Measurements from ENCODE around the gene SLC44A1. TPM values are rescaled to one million over a fixed set of nuclear protein-coding genes. Genes with fewer than 3 reads are reported as not detected.

SLC44A1 gene
- total and polyA plus RNA-seq, 2 of the 13 experiments (the other 11 are each of a cell fraction or from before 2014, with no cell fraction given), result 21.4 to 40.8 TPM

GRCh38 chr9:105418588-105419500 lies 174.4 kb downstream of the SLC44A1 start (continued):
- TF ChIP-seq ZNF607 (CRISPR knock-in tag; IDR thresholded peaks at IDR 0.05; ENCODE audit: borderline replicate concordance) (no peak), TP53 (CRISPR knock-in tag; conservative IDR thresholded peaks at IDR 0.05) (no peak), ZNF260 (CRISPR knock-in tag; IDR thresholded peaks at IDR 0.05; ENCODE audit: borderline replicate concordance, low read depth) (no peak), ZNF570 (CRISPR knock-in tag; IDR thresholded peaks at IDR 0.05; ENCODE audit: borderline replicate concordance) (no peak), ZNF460 (CRISPR knock-in tag; IDR thresholded peaks at IDR 0.05; ENCODE audit: borderline replicate concordance) (no peak; the same call in 1 of the 2 replicates), GPN1 (CRISPR knock-in tag; IDR thresholded peaks at IDR 0.05; ENCODE audit: borderline replicate concordance) (no peak), ZNF143 (CRISPR knock-in tag; IDR thresholded peaks at IDR 0.05) (no peak), REPIN1 (CRISPR knock-in tag; IDR thresholded peaks at IDR 0.05; ENCODE audit: borderline replicate concordance, low read depth) (peak; percentile 82; the same call in 1 of the 2 replicates), EP300 (IDR thresholded peaks at IDR 0.05; ENCODE audit: low read depth in 2 of 2, low read length in 2 of 2) (peak in 1 of 2 experiments; percentile 94; a peak in 2 of 4 replicates), EP300 (CRISPR knock-in tag; IDR thresholded peaks at IDR 0.05; ENCODE audit: borderline replicate concordance) (peak; percentile 83; the same call in 1 of the 2 replicates), FOXK1 (CRISPR knock-in tag; IDR thresholded peaks at IDR 0.05; ENCODE audit: borderline replicate concordance, low read depth) (peak; percentile 66; the same call in 1 of the 2 replicates), HDAC6 (IDR thresholded peaks at IDR 0.05; ENCODE audit: low read depth, low read length) (no peak), CREB1 (IDR thresholded peaks at IDR 0.05) (no peak), CREB1 (CRISPR knock-in tag; IDR thresholded peaks at IDR 0.05) (peak; percentile 49), HMG20A (CRISPR knock-in tag; IDR thresholded peaks at IDR 0.05; ENCODE audit: borderline replicate concordance) (peak; percentile 83), ZNF572 (CRISPR knock-in tag; IDR thresholded peaks at IDR 0.05) (no peak), ZFY (CRISPR knock-in tag; IDR thresholded peaks at IDR 0.05) (peak; percentile 50; the same call in 1 of the 2 replicates), SIN3B (IDR thresholded peaks at IDR 0.05; ENCODE audit: low read length) (no peak), ZBTB3 (CRISPR knock-in tag; IDR thresholded peaks at IDR 0.05; ENCODE audit: borderline replicate concordance, low read depth) (0 out of 2 replicates have a peak, but pooled peaks have one; percentile 42), ZNF414 (CRISPR knock-in tag; IDR thresholded peaks at IDR 0.05) (no peak; the same call in 1 of the 2 replicates), FLYWCH1 (CRISPR knock-in tag; IDR thresholded peaks at IDR 0.05) (no peak), ZNF12 (CRISPR knock-in tag; IDR thresholded peaks at IDR 0.05) (no peak), RXRB (CRISPR knock-in tag; IDR thresholded peaks at IDR 0.05; ENCODE audit: borderline replicate concordance) (peak; percentile 82)
- TF ChIP-seq, protein P1, sequence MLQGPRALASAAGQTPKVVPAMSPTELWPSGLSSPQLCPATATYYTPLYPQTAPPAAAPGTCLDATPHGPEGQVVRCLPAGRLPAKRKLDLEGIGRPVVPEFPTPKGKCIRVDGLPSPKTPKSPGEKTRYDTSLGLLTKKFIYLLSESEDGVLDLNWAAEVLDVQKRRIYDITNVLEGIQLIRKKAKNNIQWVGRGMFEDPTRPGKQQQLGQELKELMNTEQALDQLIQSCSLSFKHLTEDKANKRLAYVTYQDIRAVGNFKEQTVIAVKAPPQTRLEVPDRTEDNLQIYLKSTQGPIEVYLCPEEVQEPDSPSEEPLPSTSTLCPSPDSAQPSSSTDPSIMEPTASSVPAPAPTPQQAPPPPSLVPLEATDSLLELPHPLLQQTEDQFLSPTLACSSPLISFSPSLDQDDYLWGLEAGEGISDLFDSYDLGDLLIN (CRISPR knock-in tag; IDR thresholded peaks at IDR 0.05; ENCODE audit: borderline replicate concordance), result no peak
- TF ChIP-seq, protein P2, sequence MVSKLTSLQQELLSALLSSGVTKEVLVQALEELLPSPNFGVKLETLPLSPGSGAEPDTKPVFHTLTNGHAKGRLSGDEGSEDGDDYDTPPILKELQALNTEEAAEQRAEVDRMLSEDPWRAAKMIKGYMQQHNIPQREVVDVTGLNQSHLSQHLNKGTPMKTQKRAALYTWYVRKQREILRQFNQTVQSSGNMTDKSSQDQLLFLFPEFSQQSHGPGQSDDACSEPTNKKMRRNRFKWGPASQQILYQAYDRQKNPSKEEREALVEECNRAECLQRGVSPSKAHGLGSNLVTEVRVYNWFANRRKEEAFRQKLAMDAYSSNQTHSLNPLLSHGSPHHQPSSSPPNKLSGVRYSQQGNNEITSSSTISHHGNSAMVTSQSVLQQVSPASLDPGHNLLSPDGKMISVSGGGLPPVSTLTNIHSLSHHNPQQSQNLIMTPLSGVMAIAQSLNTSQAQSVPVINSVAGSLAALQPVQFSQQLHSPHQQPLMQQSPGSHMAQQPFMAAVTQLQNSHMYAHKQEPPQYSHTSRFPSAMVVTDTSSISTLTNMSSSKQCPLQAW (CRISPR knock-in tag; IDR thresholded peaks at IDR 0.05), result peak; percentile 99
- TF ChIP-seq, protein P3, sequence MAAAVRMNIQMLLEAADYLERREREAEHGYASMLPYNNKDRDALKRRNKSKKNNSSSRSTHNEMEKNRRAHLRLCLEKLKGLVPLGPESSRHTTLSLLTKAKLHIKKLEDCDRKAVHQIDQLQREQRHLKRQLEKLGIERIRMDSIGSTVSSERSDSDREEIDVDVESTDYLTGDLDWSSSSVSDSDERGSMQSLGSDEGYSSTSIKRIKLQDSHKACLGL (CRISPR knock-in tag; IDR thresholded peaks at IDR 0.05), result no peak
